Endothelial cell of umbilical vein (primary cell): Measurements from ENCODE around the gene BDH1.

Source experiments
- EZH2 ChIP-seq: IDR thresholded peaks from 2 replicates; pipeline ENCODE4 v1.6.1; 2012; ENCODE audit warnings: borderline replicate concordance, low read depth, mild to moderate bottlenecking, moderate library complexity, low read length, inconsistent platforms; ENCODE audit not compliant: severe bottlenecking
- JUN ChIP-seq: IDR thresholded peaks from 2 replicates; pipeline ENCODE4 v1.6.1; 2011; ENCODE audit warnings: borderline replicate concordance, low read depth; ENCODE audit not compliant: insufficient read length, insufficient read depth
- POLR2AphosphoS5 ChIP-seq: IDR thresholded peaks from 2 replicates; pipeline ENCODE4 v1.6.1; 2012; ENCODE audit warnings: low read depth, mild to moderate bottlenecking, control low read depth, low read length, moderate library complexity; ENCODE audit not compliant: insufficient read depth
- TF ChIP-seq, protein P1 (sequence below), 2 donors: IDR thresholded peaks; 1 replicate in 1 of 2; 2 replicates in 1 of 2; pipeline ENCODE4 v1.5.1; 2011; ENCODE audit warnings: low read length in 2 of 2, mild to moderate bottlenecking in 2 of 2, moderate library complexity in 2 of 2, control low read depth in 1 of 2, inconsistent platforms in 1 of 2, low read depth in 1 of 2; ENCODE audit not compliant: insufficient read depth in 1 of 2; ENCODE audit errors: extremely low read depth in 1 of 2

DNA sequence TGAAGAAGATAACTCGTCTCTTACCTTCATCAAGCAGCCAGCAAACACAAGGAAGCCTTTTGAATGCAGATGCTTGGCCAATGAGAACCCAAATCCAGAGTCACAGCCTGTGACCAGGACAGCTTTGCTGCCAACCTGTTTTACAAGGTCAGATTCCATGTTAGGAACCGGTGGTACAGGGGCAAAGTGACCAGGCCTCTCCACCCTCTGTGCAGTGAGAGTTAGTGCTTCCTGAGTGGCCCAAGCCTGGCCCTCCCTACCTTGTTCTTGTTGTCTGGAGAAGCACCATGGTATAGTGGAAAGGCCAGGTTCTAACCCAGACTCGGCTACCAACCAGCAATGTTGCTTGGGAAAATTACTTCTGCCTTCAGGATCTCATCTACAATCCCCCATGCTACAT, 23.4 kb downstream of the BDH1 start:
- TF ChIP-seq, protein P1, sequence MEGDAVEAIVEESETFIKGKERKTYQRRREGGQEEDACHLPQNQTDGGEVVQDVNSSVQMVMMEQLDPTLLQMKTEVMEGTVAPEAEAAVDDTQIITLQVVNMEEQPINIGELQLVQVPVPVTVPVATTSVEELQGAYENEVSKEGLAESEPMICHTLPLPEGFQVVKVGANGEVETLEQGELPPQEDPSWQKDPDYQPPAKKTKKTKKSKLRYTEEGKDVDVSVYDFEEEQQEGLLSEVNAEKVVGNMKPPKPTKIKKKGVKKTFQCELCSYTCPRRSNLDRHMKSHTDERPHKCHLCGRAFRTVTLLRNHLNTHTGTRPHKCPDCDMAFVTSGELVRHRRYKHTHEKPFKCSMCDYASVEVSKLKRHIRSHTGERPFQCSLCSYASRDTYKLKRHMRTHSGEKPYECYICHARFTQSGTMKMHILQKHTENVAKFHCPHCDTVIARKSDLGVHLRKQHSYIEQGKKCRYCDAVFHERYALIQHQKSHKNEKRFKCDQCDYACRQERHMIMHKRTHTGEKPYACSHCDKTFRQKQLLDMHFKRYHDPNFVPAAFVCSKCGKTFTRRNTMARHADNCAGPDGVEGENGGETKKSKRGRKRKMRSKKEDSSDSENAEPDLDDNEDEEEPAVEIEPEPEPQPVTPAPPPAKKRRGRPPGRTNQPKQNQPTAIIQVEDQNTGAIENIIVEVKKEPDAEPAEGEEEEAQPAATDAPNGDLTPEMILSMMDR (IDR thresholded peaks at IDR 0.05; ENCODE audit: extremely low read depth in 1 of 2, insufficient read depth in 1 of 2, low read depth in 1 of 2, low read length in 2 of 2) = no peak
- no peak for TF ChIP-seq POLR2AphosphoS5
- TF ChIP-seq JUN = no peak
- no peak for TF ChIP-seq EZH2
